Activated CD8-positive, alpha-beta memory T cell treated with anti-CD3 and anti-CD28 coated beads for 36 hours (primary cell): ENCODE data around the gene PRKAR1B. TPM values are rescaled to one million over a fixed set of nuclear protein-coding genes. Genes with fewer than 3 reads are reported as not detected.

Experiments used
- CTCF ChIA-PET: fragments of 350-600 bp; sonication (Branson Sonifier 250); formaldehyde crosslinking; loops from one replicate; lab custom pipeline; 2021; ENCODE audit warnings: antibody characterized with exemption; lab: Charles Lee
- POLR2A ChIA-PET: fragments of 350-600 bp; sonication (Branson Sonifier 250); formaldehyde crosslinking; loops from one replicate; lab custom pipeline; 2021; ENCODE audit warnings: antibody characterized with exemption; lab: Charles Lee
- total RNA-seq, 2 experiments: library from RNA; stranded (reverse); gene quantifications; one replicate each; pipeline ENCODE4 v1.2.3, GENCODE V29; 2021

PRKAR1B gene
- total RNA-seq, 2 experiments from 2014 or later = 33.5 to 34.5 TPM

DNA sequence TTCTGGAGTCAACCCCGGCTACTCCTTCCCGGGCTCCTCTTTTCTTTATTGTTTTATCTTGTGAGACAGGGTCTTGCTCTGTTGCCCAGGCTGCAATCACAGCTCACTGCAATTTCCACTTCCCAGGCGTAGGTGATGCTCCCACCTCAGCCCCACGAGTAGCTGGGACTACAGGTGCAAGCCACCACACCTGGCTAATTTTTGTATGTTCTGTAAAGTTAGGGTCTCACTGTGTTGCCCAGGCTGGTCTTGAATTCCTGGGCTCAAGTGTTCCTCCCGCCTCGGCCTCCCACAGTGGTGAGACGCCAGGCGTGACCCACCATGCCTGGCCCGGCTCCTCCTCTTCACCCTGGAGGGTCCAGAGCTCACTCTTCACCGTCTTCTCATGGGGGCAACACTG lies 192.1 kb downstream of the PRKAR1B start:
- CTCF ChIA-PET = no interaction called here
- POLR2A ChIA-PET = no interaction called here

DNA sequence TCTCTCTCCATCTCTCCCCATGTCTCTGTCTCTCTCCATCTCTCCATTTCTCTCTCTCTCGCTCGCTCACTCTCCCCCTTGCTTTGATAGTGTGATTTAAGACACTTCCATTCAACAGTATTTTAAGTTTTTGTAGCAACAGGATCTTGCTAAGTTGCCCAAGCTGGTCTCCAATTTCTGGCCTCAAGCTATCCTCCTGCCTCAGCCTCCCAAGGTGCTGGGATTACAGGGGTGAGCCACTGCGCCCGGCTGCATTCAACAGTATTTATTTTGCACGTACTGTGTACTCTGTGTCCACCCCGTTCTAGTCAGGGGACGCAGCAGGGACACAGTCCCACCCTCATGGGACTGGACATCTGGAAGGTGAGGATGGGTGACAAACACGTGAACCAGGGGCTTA lies 193.0 kb downstream of the PRKAR1B start:
- CTCF ChIA-PET = no interaction called here
- POLR2A ChIA-PET = no interaction called here

DNA sequence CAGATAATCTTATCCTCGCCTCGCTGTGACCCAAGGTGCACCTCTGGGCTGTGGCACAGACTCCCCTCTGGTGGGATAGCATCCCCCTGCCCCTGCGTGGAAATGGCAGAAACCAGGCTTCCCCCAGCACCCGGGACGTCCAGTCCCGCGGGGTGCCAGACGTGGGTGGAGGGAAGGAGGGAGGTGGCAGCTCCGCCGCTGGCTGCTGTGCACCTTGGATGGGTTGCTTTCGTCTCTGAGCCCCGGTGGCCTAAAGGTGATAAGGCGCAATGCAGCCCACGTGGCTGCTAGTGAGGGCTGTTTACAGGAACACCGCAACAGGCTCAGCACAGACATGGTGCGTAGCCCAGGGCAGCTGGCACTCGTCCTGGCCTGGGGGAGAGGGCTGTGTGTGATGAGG lies 193.8 kb downstream of the PRKAR1B start:
- CTCF ChIA-PET = no interaction called here
- POLR2A ChIA-PET = no interaction called here

DNA sequence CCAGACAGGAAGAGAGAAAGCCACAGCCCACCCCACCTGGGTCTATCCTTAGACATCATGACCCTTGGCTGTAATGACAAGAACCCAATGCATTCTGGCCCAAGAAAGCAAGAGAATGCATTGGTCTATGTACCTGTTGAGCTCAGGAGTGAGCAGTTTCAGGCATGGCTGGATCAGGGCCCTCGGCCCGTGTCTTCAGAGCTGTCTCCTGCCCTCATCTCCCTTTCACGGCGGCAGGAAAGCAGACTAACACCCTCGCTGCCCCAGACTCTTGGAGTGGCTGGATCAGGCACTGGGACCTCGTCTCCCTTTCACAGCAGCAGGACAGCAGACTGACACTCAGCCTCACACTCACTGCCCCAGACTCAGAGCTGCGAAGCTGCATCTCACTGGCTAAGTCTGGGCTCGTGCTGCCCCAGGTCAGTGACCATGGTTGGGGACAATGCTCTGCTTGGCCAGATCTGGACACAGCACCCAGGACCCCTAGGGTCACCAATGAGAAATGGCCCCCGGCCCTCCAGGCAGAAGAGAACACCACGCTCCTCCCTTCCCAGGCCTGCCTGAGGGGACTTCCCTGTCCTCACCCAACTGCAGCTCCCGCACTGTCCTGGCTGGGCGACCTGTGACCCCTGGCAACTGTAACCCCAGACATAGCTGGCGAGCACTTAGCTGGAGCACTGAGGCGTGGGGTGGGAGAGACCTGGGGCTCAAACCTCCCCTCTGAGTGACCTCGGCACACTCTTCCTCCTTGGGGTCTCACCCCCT lies 194.5 kb downstream of the PRKAR1B start:
- POLR2A ChIA-PET = no interaction called here
- CTCF ChIA-PET = no interaction called here

DNA sequence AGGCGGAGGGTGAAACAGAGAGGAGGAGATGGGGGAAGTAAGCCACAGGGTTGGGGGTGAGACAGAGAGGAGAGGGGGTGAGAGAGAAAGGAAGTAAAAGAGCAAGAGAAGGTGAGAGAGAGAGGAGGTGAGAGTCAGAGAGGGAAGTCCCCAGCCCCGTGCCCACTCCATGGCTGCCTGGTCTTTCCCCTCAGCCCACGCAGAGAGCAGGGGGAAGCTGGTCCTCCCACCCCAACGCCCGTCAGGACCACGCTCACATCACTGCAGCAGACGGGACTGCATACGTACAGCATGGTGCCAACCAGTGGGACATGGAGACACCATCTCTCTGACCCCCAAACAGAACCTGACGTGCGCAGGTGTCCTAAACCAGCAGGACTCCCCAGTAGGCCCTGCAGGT lies 195.3 kb downstream of the PRKAR1B start:
- CTCF ChIA-PET = no interaction called here
- POLR2A ChIA-PET = no interaction called here

DNA sequence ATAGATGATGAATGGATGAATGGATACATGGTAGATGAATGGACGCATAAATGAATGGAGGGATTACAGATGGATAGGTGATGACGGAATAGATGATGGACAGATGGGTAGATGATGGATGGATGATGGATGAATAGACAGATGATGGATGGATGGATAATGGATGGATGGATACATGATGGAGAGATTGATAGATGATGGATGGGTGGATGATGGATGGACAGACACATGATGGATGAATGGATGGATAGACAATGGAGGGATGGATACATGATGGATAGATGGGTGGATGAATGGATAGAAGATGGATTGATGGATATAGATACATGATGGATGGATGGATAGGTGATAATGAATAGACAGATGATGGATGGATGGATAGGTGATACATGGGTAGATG lies 198.6 kb downstream of the PRKAR1B start:
- POLR2A ChIA-PET = no interaction called here
- CTCF ChIA-PET = no interaction called here

DNA sequence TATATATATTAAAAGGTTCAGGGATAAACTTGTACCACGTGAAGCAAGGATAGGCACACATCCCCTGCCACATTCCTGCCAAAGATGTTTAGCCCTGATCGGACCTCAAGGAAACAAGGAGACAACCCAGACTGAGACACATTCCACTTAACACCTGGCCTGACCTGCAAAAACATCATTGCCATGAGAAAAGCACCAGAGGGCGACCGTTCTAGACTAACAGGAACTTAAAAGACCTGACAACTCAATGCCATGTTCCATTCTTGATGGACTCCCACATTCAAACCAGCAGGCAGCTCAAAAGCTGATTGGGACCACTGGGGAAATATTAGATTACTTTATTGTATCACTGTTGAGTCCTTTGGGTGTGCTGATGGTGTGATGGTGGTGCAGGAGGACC lies 199.4 kb downstream of the PRKAR1B start:
- ChIA-PET CTCF (no interaction called here), POLR2A (no interaction called here)

DNA sequence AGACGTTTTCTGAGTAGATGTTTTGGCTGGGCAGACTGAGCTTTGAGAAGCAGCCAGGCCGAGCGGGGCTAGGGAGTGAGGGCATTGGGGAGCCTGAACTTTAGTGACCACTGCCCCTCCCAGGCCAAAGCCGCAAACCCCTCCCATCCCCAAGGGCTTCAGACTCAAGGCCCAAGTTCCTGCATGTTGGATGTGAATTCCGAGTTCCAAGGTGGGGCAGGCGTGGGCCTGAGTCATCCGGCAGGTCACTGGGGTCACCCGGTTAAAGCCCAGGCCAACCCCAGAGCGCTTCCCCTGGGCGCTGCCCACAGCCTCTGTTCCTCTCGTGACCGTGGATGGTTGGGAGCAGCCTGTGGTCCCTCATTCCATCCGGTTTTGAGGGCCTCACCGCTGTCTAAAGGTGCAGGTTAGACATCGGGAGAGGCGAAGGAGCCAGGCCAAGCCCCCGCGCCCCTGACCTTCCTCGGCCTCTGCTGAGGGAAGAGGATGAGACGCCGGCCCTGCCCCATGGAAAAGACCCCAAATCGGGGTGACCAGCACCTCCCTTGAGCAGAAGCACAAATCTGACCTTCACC lies 200.5 kb downstream of the PRKAR1B start:
- CTCF ChIA-PET = interaction anchor here (0.6 kb wide), 1 partner anchor 15 kb away, joined by 3 read pairs; no protein-coding TSS in a partner anchor
- POLR2A ChIA-PET = no interaction called here

DNA sequence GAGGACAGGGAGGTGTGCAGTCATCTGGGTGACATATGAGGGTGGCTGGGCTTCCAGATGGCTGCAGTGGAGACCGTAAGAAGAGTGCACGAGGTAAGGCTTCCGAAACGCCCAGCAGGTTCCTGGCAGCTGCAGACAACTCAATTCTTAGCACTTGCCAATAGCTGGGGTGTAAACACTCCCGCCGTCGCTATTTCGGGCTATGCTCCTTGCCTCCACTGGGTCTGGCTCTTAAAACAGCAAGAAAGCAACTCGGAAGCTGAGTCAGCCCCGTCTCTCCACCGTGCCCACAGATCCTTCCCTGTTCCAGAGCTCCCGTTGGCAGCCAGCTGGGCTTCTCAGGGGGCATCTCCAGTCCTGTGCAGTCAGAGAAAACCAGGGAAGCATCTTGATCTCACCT lies 201.3 kb downstream of the PRKAR1B start:
- CTCF ChIA-PET = no interaction called here
- POLR2A ChIA-PET = no interaction called here

DNA sequence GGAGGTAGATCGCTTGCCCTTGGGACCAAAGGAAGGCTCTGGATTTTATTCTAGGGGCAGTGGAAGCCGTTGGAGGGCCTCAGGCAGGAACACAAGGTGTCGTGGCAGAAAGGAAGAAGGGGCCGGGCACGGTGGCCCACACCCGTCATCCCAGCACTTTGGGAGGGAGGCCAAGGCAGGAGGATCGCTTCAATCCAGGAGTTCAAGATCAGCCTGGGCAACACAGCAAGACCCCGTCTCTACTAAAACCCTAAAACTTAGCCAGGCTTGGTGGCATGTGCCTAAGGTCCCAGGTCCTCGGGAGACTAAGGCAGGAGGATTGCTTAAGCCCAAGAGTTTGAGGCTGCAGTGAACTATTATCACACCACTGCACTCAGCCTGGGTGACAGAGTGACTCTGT lies 202.3 kb downstream of the PRKAR1B start:
- POLR2A ChIA-PET = no interaction called here
- CTCF ChIA-PET = no interaction called here

DNA sequence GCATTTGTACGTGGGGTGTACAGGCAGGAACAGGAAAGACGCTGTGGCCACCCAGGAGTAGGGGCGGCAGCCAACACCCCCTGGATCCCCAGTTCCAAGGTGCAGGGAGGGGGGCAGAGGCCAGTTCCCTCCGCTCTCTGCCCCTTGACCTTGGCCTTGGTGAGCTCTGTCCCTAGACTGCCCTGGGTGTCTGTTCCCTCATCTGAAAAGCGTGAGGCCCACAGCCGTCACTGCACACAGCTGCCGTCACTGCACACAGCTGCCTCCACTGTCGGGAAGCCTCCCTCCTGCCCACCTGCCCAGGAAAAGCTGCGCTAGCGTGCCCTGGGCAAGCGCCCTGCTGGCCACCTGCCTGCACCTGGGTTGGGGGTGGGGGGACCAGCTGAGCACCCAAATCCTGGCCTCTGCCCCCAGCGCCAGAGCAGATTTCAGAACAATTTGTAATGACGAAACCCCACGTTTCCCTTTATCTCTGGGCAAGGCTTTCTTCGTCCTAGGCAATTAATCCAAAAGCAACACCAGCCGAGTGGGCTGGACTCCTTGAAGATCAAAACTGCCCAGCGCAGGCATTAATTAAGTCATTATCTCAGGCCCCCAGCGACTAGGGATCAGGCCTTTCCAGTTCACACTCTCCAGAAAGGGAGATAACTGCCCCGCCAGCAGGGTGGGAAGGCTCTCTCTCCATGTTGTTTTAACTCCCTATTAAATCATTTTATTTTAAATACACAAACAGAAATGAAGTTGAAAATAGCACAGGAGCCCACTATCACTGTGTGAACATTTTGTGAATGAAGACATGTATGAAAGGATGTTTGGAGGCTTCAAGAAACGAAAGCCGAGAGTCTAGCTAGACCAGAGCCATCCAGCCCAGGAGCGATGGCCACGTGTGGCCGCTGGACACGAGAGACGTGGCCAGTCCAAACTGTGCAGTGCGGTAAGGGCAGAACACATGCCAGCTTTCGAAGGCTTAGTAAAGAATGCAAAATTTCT lies 203.4 kb downstream of the PRKAR1B start:
- ChIA-PET POLR2A (no interaction called here), CTCF (interaction anchor here (0.8 kb wide), 1 partner anchor 10 kb away, joined by 3 read pairs; no protein-coding TSS in a partner anchor)

DNA sequence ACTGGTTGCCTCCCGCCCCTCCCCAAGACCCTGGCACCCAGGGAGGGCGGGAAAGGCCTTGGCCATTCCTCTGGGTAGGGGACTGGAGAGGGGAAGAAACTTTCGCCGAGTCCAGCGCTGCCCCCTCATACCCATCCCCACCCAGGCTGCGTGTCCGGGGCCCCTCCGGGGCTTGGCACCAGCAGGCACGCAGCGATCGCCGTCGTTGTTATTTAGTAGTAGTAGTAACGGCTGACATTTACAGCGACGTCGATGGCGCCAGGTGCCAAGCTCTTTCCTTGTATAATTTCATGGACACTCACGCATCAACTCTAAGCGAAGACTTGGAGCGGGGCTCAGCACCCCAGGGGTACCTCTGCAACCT lies 204.1 kb downstream of the PRKAR1B start:
- CTCF ChIA-PET = interaction anchor here (0.8 to 1.3 kb wide), 2 partner anchors 9 to 20 kb away, joined by 3 read pairs; no protein-coding TSS in a partner anchor
- POLR2A ChIA-PET = no interaction called here

DNA sequence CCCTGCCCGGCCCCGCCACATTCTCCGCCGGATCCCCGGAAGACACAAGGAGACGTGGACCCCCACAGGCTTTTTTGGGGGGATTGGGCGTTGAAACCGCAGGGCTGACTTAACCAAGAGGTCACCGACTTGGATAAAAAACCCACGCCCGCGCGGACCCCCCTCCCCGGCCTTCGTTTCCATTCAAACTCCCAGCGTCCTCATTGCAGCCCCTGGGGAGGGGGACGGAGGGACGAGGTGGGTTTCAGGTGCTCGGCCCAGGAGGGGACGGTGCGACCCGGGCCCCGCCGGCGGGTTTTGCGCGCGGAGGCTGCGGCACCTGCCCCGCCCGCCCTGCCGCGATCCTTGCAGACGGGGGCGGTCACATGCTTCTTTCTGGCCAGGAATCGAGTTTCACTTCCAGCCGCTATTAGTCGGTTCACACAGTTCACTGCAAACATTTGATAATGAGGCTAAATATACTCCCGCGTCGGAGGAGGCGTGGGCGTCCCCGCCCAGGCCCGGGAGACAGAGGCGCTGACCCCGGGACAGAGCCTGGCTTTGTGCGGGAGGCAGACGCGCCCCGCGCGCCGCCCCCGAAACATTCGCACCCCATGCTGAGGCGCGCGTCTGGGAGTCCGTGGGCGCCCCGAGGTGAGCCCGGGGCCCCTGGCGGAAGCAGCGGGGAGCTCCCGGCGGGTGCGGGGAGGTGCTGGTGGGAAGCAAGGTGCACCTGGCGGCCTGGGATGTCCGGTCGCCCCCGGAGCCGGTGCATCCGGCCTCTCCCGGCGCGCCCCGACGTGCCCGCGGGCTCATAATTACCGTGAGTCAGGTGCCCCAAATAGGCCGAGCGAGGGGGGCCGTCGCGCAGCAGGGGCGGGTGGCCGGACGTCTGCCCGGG lies 204.8 kb downstream of the PRKAR1B start:
- CTCF ChIA-PET = interaction anchor here (0.8 to 1.3 kb wide), 2 partner anchors 8 to 21 kb away, joined by 3 read pairs; no protein-coding TSS in a partner anchor
- POLR2A ChIA-PET = no interaction called here

DNA sequence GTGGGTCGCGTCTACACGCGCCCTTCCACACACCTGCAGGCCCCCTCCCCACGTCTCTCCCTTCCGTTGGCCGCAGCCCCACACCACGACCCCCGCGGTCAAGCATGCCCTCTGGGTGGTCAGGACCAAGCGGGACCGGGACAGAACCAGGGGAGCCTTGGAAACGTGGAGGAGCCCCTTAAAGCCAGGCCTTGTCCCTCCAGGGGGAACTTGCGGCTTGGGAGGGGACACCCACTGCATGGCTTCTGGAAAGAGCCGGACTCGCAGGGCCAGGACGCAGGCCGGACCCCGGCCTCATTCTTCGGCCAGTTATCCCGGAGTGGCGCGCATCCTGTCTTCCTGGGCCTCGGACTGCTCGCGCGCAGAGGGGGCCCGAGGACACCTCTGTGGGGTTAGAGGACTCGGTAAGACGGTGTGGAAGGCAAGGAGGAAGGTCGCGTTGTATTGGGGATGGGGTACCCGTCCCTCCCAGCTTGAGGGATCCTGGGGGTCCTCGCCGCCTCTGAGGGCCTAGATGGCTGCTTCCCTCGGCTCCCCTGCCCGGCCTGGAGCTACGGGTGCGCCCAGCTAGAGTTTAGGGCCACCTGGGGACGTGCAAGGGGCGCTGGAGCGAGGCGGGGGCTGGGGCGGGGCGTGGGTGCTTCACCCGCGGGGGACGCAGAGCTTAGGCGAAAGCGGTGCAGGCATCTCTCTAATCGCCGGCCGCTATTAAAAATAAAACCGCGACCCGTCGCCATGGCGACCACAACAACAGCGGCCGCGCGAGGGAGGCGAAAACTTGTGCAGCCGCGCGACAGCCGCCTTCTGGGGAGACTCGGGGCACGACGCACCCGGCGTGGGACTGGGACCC lies 205.6 kb downstream of the PRKAR1B start:
- CTCF ChIA-PET = interaction anchor here (1.3 kb wide), 1 partner anchor 22 kb away, joined by 3 read pairs; no protein-coding TSS in a partner anchor

DNA sequence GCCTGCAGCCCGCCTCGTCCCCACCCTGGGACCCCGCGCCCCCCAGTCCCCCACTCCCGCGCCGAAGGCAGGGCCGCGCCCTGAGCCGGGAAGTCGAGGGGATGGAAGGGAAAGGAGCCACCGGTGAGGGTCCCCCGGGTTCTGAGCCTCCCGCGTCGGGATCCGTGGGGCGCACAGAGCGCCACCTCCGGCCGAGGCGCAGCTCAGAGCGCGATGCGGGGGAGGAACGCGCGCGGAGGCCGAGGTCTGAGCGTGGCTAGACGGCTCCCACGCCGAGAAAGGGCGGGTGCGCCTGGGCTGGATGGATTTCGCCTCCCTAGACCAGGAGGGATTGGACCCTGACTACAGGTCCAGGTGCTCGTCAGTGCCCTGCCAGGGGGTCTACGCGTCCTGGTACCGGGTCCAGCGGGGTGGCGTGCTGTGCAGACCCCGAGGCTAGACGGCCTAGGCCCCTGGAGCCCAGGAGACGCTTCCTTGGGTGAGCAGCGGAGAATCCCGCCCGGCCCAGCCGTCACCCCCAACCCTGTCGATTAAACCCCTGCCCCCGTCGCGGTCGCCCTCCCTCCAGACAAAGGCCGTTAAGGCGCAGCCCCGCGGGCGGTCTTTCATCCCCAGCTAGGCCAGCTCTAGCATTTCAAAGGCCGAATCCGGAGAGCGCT lies 206.4 kb downstream of the PRKAR1B start:
- POLR2A ChIA-PET = no interaction called here
- CTCF ChIA-PET = interaction anchor here (1.2 kb wide), 1 partner anchor 60 kb away, joined by 3 read pairs; no protein-coding TSS in a partner anchor

More for the DNA sequence above, 205.6 kb downstream of the PRKAR1B start:
- POLR2A ChIA-PET = no interaction called here

DNA sequence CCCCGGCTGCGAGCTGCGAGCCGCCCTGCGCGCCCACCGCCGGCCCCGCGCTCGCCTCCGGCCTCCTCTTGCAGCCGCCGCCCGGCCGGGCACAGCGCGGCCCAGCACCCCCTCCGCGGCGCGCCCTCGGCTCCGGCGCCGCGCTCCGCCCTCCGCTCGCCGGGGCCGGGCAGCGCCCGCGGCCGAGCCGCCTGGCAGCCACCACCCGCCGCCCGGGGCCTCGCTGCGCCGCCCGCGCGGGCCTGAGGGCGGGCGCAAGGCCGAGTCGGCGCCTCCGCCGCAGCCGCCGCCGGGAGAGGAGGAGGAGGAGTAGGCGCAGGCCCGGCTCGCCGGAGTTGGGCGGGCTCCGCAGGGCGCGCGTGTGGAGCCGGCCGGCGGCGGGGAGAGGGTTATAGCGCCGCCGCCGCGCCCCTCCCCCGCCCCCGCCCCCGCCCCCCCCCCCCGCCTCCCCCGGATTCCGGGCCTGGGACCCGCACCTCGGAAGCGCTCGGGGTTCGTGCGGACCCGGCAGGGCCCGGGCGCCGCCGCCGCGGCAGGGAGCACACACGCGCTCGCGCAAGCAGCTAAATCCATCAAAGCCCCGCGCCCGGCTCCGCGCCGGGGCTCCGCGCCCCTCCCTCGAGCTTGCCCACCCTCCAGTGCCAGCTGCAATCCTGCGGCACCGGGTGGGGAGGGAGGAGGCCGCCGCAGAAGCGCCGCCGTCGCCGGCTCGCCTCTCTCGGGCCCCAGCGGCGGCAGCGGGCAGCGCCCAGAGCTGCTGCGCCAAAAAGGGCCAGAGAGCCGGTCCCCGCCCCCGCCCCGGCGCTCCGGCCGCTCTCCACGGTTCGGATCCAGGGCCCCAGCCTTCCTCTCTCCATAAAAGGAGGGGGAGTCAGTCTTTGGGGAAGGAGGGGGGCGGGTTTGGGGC lies 207.3 kb downstream of the PRKAR1B start, which contains the start of gene PDGFA:
PDGFA (minus strand) TSS at position 363 of the 907 bp plus-strand sequence. CDS start 845 bp downstream, outside the sequence.
- CTCF ChIA-PET = interaction anchor here (1.2 kb wide), 1 partner anchor 61 kb away, joined by 3 read pairs; no protein-coding TSS in a partner anchor
- POLR2A ChIA-PET = no interaction called here
